SU-DHL-6 (cell line): ENCODE measurements around the gene MAML2.

Experiments used
- H2AFZ ChIP-seq: fragments of 200-600 bp; sonication (generic); 2 replicates; pipeline ENCODE4 v1.6.1; 2014; ENCODE audit warnings: low read depth, mild to moderate bottlenecking, moderate library complexity, mixed read lengths, antibody characterized with exemption, low read length; ENCODE audit not compliant: severe bottlenecking
- H3F3A ChIP-seq: fragments of 200-600 bp; shearing (Covaris generic); 2 replicates; pipeline ENCODE4 v1.6.0; 2016; ENCODE audit warnings: antibody characterized with exemption, mild to moderate bottlenecking; ENCODE audit not compliant: insufficient read depth
- H3K27ac ChIP-seq: fragments of 200-600 bp; sonication (generic); 2 replicates; pipeline ENCODE4 v1.5.1; 2016; ENCODE audit warnings: low read depth, mild to moderate bottlenecking, low read length, moderate library complexity, mixed read lengths
- H3K27me3 ChIP-seq: fragments of 200-600 bp; sonication (generic), shearing (Covaris generic); 2 replicates; pipeline ENCODE4 v1.6.0; 2014; ENCODE audit warnings: mild to moderate bottlenecking, low read length
- H3K36me3 ChIP-seq: fragments of 200-600 bp; sonication (generic); 2 replicates; pipeline ENCODE4 v1.6.1; 2014; ENCODE audit warnings: mild to moderate bottlenecking, low read length, mixed read lengths
- H3K4me2 ChIP-seq: fragments of 300-600, 200-600 bp; shearing (Covaris generic), sonication (generic); 2 replicates; pipeline ENCODE4 v1.6.0; 2014; ENCODE audit warnings: low read length, low read depth, mild to moderate bottlenecking; ENCODE audit not compliant: poor library complexity, severe bottlenecking
- H3K4me3 ChIP-seq: fragments of 200-600 bp; sonication (generic); 2 replicates; pipeline ENCODE4 v1.5.1; 2014; ENCODE audit warnings: antibody characterized with exemption, low read length, mild to moderate bottlenecking, mixed read lengths; ENCODE audit not compliant: insufficient read depth, poor library complexity, severe bottlenecking
- H3K79me2 ChIP-seq: fragments of 200-600 bp; sonication (generic); 2 replicates; pipeline ENCODE4 v1.6.1; 2014; ENCODE audit warnings: mild to moderate bottlenecking, low read length, moderate library complexity; ENCODE audit not compliant: insufficient read depth
- H3K9ac ChIP-seq: fragments of 200-600 bp; sonication (generic); 2 replicates; pipeline ENCODE4 v1.7.0; 2014; ENCODE audit warnings: mild to moderate bottlenecking, low read length
- H3K9me2 ChIP-seq: fragments of 200-600 bp; sonication (generic); replicated peaks from 2 replicates; pipeline ENCODE4 v1.6.1; 2014; ENCODE audit warnings: low read length; ENCODE audit not compliant: insufficient read depth
- H3K9me3 ChIP-seq: fragments of 200-600 bp; sonication (generic); 2 replicates; pipeline ENCODE4 v1.6.1; 2014; ENCODE audit warnings: low read length, mixed read lengths; ENCODE audit not compliant: insufficient read depth
- H4K20me1 ChIP-seq: fragments of 200-600 bp; sonication (generic); 2 replicates; pipeline ENCODE4 v1.6.1; 2014; ENCODE audit warnings: low read depth, mild to moderate bottlenecking, antibody characterized with exemption, low read length, moderate library complexity, mixed read lengths
- EZH2phosphoT487 ChIP-seq: fragments of 200-600 bp; sonication (generic), shearing (Covaris generic); conservative IDR thresholded peaks from 2 replicates; pipeline ENCODE4 v1.6.1; 2018; ENCODE audit warnings: mild to moderate bottlenecking, antibody characterized with exemption, low read length, moderate library complexity, mixed read lengths
- TF ChIP-seq, protein P1 (sequence below): fragments of 200-600 bp; sonication (generic); IDR thresholded peaks from one replicate; pipeline ENCODE4 v1.5.1; 2017; ENCODE audit warnings: antibody characterized with exemption, mild to moderate bottlenecking, low read length, moderate library complexity; ENCODE audit not compliant: insufficient read depth, poor library complexity, severe bottlenecking

The MAML2 gene

GRCh38 chr11:96098511-96099241, 244.3 kb downstream of the MAML2 start:
- Histone ChIP-seq H3K27ac (no peak overlapping the region), H3K9ac (no peak overlapping the region), H3K9me3 (no peaks in the 10 kb centered on the region), H3K9me2 (no peaks in the 10 kb centered on the region), H4K20me1 (no peaks in the 10 kb centered on the region), H3K36me3 (no peaks in the 10 kb centered on the region), H3K4me2 (no peak overlapping the region), H3K27me3 (no peaks in the 10 kb centered on the region), H3K79me2 (no peaks in the 10 kb centered on the region), H3K4me3 (no peak overlapping the region), H2AFZ (no peak overlapping the region), H3F3A (no peaks in the 10 kb centered on the region)
- no peak for TF ChIP-seq EZH2phosphoT487
- TF ChIP-seq, protein P1, sequence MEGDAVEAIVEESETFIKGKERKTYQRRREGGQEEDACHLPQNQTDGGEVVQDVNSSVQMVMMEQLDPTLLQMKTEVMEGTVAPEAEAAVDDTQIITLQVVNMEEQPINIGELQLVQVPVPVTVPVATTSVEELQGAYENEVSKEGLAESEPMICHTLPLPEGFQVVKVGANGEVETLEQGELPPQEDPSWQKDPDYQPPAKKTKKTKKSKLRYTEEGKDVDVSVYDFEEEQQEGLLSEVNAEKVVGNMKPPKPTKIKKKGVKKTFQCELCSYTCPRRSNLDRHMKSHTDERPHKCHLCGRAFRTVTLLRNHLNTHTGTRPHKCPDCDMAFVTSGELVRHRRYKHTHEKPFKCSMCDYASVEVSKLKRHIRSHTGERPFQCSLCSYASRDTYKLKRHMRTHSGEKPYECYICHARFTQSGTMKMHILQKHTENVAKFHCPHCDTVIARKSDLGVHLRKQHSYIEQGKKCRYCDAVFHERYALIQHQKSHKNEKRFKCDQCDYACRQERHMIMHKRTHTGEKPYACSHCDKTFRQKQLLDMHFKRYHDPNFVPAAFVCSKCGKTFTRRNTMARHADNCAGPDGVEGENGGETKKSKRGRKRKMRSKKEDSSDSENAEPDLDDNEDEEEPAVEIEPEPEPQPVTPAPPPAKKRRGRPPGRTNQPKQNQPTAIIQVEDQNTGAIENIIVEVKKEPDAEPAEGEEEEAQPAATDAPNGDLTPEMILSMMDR: no peak

DNA sequence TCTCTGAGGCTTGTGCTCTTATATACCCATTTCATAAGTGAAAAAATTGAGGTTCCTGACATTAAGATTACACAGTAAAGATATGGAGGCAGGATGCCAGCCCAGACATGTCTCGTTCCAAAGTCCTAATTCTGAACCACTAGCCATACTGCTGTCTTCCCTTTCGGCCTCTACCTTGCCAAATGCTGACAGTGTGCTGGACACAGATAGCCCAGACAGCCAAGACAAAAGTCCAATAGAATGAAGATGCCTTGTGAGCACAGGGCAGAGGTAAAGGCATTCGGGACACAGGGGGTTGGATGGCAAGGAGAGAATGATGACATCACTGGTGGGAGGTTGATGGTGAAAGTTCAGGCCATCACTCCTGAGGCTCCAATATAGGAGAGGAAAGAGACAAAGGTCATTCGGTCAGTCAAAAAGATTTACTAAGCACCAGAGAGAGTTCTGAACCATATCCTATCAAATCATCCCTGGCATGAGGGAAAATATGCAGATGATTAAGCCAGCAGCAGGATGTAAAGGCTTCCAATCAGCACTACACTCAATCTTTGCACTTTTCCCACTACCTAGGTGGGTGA, 245.1 kb downstream of the MAML2 start:
- Histone ChIP-seq H3K27ac (no peak overlapping the region), H3K9me2 (no peaks in the 10 kb centered on the region), H3K36me3 (no peaks in the 10 kb centered on the region), H3K27me3 (no peaks in the 10 kb centered on the region), H3K79me2 (no peaks in the 10 kb centered on the region), H3K4me3 (no peak overlapping the region), H4K20me1 (no peaks in the 10 kb centered on the region), H3K4me2 (no peak overlapping the region), H3F3A (no peaks in the 10 kb centered on the region), H2AFZ (no peak overlapping the region), H3K9ac (no peak overlapping the region), H3K9me3 (no peaks in the 10 kb centered on the region)
- no peak for TF ChIP-seq EZH2phosphoT487
- TF ChIP-seq, protein P1: no peak

DNA sequence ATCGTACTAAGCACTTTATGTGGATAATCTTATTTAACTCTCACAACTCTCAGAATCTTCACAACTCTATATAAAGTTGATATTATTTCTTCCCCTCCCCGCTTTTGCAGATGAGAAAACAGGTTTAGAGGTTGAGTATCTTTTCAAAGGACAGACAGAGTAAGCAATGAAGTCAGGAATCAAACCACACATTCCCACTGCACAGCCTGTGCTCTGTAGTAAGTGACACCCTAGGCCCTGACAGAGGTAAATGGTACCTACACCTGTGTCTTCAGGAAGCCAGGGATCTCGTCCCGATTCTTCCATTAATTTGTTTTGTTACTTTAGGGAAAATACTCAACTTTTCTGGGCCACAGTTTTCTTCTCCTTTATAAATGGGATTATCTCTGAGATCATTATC, 246.6 kb downstream of the MAML2 start:
- H3K27ac ChIP-seq: no peak overlapping the region
- TF ChIP-seq EZH2phosphoT487: no peak
- TF ChIP-seq, protein P1: no peak
- H3K27me3 ChIP-seq: no peaks in the 10 kb centered on the region
- no peaks in the 10 kb centered on the region for H3K9me3 ChIP-seq
- H3K4me2 ChIP-seq: no peak overlapping the region
- no peaks in the 10 kb centered on the region for H3K9me2 ChIP-seq
- no peak overlapping the region for H3K9ac ChIP-seq
- H4K20me1 ChIP-seq: no peaks in the 10 kb centered on the region
- no peak overlapping the region for H3K4me3 ChIP-seq
- no peaks in the 10 kb centered on the region for H3F3A ChIP-seq
- H3K36me3 ChIP-seq: no peaks in the 10 kb centered on the region
- no peak overlapping the region for H2AFZ ChIP-seq
- no peaks in the 10 kb centered on the region for H3K79me2 ChIP-seq
